CD14-positive monocyte (primary cell): ENCODE data around the gene TMEM238. TPM values are rescaled to one million over a fixed set of nuclear protein-coding genes. Genes with fewer than 3 reads are reported as not detected.

ENCODE experiments used
- DNase-seq, 3 donors: peaks; one replicate each; pipeline ENCODE4 v3.0.0-alpha.2; 2011 to 2022
- H2AFZ ChIP-seq: 2 replicates; pipeline ENCODE4 v1.6.0; 2012; ENCODE audit warnings: mild to moderate bottlenecking, low read depth, low read length, inconsistent platforms; ENCODE audit not compliant: insufficient read depth, poor library complexity, severe bottlenecking
- H3K27ac ChIP-seq, 2 donors: 1 replicate in 1 of 2; 2 replicates in 1 of 2; pipeline ENCODE4 v1.5.1; 2012 to 2013; ENCODE audit warnings: low read length in 2 of 2, control low read depth in 1 of 2, inconsistent platforms in 1 of 2, low read depth in 1 of 2, mild to moderate bottlenecking in 1 of 2
- H3K27me3 ChIP-seq, 2 donors: one replicate each; pipeline versions ENCODE4 v1.6.0 to v1.6.1; 2011 to 2013; ENCODE audit warnings: low read length in 2 of 2; ENCODE audit not compliant: control insufficient read depth in 2 of 2, insufficient read depth in 2 of 2
- H3K36me3 ChIP-seq, 2 donors: replicated peaks in 1 of 2; 1 replicate in 1 of 2; 2 replicates in 1 of 2; pipeline versions ENCODE4 v1.5.1 to v1.6.1; 2012 to 2013; ENCODE audit warnings: low read length in 2 of 2, control low read depth in 1 of 2, inconsistent platforms in 1 of 2, mild to moderate bottlenecking in 1 of 2; ENCODE audit not compliant: insufficient read depth in 2 of 2, control insufficient read depth in 1 of 2
- H3K4me1 ChIP-seq, 2 donors: 1 replicate in 1 of 2; 2 replicates in 1 of 2; pipeline versions ENCODE4 v1.5.1 to v1.6.1; 2012 to 2013; ENCODE audit warnings: low read length in 2 of 2, control low read depth in 1 of 2, inconsistent platforms in 1 of 2, mild to moderate bottlenecking in 1 of 2, moderate library complexity in 1 of 2; ENCODE audit not compliant: insufficient read depth in 2 of 2, control insufficient read depth in 1 of 2
- H3K4me2 ChIP-seq: replicated peaks from 2 replicates; pipeline ENCODE3; 2012; ENCODE audit warnings: low read length, moderate library complexity, mild to moderate bottlenecking; ENCODE audit not compliant: poor library complexity, severe bottlenecking; ENCODE audit errors: extremely low read depth
- H3K4me3 ChIP-seq, 3 experiments: fragments of 200-600 bp in 1 of 3; sonication (generic) in 1 of 3; replicated peaks in 1 of 3; 1 replicate in 2 of 3; 2 replicates in 1 of 3; pipeline ENCODE4 v1.5.1; 2011 to 2013; ENCODE audit warnings: low read length in 3 of 3, mild to moderate bottlenecking in 3 of 3, control low read depth in 2 of 3, low read depth in 2 of 3, inconsistent platforms in 1 of 3, moderate library complexity in 1 of 3
- H3K79me2 ChIP-seq: 2 replicates; pipeline ENCODE4 v1.6.0; 2012; ENCODE audit warnings: mild to moderate bottlenecking, control low read depth, inconsistent platforms, low read length, moderate library complexity; ENCODE audit not compliant: insufficient read depth
- H3K9ac ChIP-seq: 2 replicates; pipeline ENCODE4 v1.6.0; 2017; ENCODE audit warnings: low read length, mild to moderate bottlenecking; ENCODE audit not compliant: insufficient read depth, poor library complexity, severe bottlenecking
- H3K9me3 ChIP-seq, 2 donors: replicated peaks in 1 of 2; 1 replicate in 1 of 2; 2 replicates in 1 of 2; pipeline versions ENCODE4 v1.5.1 to v1.6.1; 2012 to 2013; ENCODE audit warnings: low read length in 2 of 2, control low read depth in 1 of 2; ENCODE audit not compliant: control insufficient read depth in 1 of 2, insufficient read depth in 1 of 2
- H4K20me1 ChIP-seq: 2 replicates; pipeline ENCODE4 v1.6.0; 2012; ENCODE audit warnings: mild to moderate bottlenecking, low read length, control low read depth, moderate library complexity; ENCODE audit not compliant: insufficient read depth
- H3K27ac Mint-ChIP-seq, 7 donors: one replicate each; pipeline ENCODE4 v1.8.0; 2020; ENCODE audit warnings: mild to moderate bottlenecking in 7 of 7, mixed read lengths in 7 of 7, moderate library complexity in 6 of 7, inconsistent platforms in 2 of 7
- H3K27me3 Mint-ChIP-seq, 3 donors: one replicate each; pipeline ENCODE4 v1.8.0; 2021 to 2022; ENCODE audit warnings: low read depth in 3 of 3, mild to moderate bottlenecking in 3 of 3, mixed read lengths in 3 of 3, moderate library complexity in 3 of 3, inconsistent platforms in 1 of 3
- H3K36me3 Mint-ChIP-seq, 2 donors: one replicate each; pipeline ENCODE4 v1.8.0; 2020; ENCODE audit warnings: mixed read lengths in 2 of 2, inconsistent platforms in 1 of 2, mild to moderate bottlenecking in 1 of 2
- H3K4me1 Mint-ChIP-seq: one replicate; pipeline ENCODE4 v1.8.0; 2020; ENCODE audit warnings: mild to moderate bottlenecking, mixed read lengths
- H3K4me3 Mint-ChIP-seq, 2 donors: one replicate each; pipeline ENCODE4 v1.8.0; 2020; ENCODE audit warnings: mild to moderate bottlenecking in 2 of 2, mixed read lengths in 2 of 2, moderate library complexity in 1 of 2
- H3K9me3 Mint-ChIP-seq, 7 donors: one replicate each; pipeline ENCODE4 v1.8.0; 2020 to 2022; ENCODE audit warnings: mixed read lengths in 7 of 7, mild to moderate bottlenecking in 6 of 7, moderate library complexity in 6 of 7, inconsistent platforms in 2 of 7
- WGBS: methylation state at CpG from one replicate; pipeline ENCODE4 v1.1.5; 2013; ENCODE audit warnings: missing lambda C conversion rate; ENCODE audit not compliant: insufficient coverage; 5-methylcytosine and 5-hydroxymethylcytosine counted together
- intact Hi-C, 2 donors: fragments of 100-400 bp; cut with micrococcal nuclease; formaldehyde crosslinking; loops; one replicate each; pipeline versions ENCODE4 v1.15.0 to v1.15.1; 2023
- polyA plus RNA-seq, 3 donors: library from polyadenylated mRNA; depleted of rRNA in 1 of 3; unstranded in 2 of 3; stranded (reverse) in 1 of 3; fragments of 300-500 nt in 2 of 3; fragments of >200 nt in 1 of 3; fragmentation: Illumina TruSeq in 2 of 3; gene quantifications; 1 replicate in 2 of 3; 2 replicates in 1 of 3; pipeline ENCODE4 v1.2.3, GENCODE V29; 2012 to 2021
- TF ChIP-seq, protein P1 (sequence below): fragments of 200-600 bp; IDR thresholded peaks from one replicate; pipeline ENCODE4 v1.8.0; 2022; ENCODE audit warnings: antibody characterized with exemption, mild to moderate bottlenecking

TMEM238 gene
- polyA plus RNA-seq, 3 donors: not detected

DNA sequence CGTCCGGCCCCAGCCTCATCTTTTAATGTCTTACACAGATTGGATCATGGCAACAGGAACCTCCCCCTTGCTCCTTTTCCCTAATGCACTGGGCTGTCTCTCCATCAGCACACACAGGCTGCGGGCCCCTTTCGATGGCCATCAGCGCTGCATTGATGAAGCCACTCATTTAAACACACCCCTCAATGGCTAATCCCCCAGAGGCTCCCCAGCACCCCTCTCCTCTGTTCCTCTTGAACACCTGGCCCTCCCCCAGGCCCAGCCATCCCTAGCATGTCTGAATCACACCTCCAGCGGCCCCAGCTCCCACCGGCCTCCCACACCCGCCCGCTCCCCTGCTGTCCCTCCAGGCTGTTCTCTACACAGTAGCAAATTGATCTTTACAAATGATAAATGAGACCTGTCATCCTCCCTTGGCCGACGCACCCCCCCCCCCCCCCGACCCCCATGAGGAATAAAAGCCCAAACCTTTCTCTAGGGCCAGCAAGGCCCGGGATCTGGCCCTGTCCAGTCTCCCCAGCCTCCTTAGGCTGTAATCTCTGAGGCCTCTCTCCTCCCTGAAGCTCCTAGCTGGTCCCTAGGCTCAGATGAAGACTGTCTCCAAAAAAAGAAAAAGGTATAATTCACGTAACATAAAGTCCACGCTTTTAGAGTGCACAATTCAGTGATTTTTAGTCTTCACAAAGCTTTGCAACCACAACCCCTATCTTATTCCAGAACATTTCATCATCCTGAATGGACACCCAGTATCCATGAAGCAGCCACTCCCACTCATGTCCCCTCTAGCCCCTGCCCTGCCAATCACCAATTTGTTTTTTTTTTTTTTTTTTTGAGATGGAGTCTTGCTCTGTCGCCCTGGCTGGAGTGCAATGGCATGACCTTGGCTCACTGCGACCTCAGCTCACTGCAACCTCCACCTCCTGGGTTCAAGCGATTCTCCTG, 9.0 kb upstream of the TMEM238 start:
- peaks cover 24 to 32% of the 10 kb centered on the region in 2 donors for H3K36me3 Mint-ChIP-seq
- WGBS: 85% methylated on average over 8 of the region's 18 CpGs
- H3K4me2 ChIP-seq: no peak overlapping the region
- H3K9me3 Mint-ChIP-seq: peaks cover 0 to 2% (median 0%) of the 10 kb centered on the region in 7 donors
- H3K4me1 Mint-ChIP-seq: peaks cover 33% of the 10 kb centered on the region
- no peak overlapping the region for H3K9ac ChIP-seq
- H3K4me3 Mint-ChIP-seq: no peak overlapping the region
- H3K27me3 ChIP-seq: no peaks in the 10 kb centered on the region
- H2AFZ ChIP-seq: no peak overlapping the region
- TF ChIP-seq, protein P1, sequence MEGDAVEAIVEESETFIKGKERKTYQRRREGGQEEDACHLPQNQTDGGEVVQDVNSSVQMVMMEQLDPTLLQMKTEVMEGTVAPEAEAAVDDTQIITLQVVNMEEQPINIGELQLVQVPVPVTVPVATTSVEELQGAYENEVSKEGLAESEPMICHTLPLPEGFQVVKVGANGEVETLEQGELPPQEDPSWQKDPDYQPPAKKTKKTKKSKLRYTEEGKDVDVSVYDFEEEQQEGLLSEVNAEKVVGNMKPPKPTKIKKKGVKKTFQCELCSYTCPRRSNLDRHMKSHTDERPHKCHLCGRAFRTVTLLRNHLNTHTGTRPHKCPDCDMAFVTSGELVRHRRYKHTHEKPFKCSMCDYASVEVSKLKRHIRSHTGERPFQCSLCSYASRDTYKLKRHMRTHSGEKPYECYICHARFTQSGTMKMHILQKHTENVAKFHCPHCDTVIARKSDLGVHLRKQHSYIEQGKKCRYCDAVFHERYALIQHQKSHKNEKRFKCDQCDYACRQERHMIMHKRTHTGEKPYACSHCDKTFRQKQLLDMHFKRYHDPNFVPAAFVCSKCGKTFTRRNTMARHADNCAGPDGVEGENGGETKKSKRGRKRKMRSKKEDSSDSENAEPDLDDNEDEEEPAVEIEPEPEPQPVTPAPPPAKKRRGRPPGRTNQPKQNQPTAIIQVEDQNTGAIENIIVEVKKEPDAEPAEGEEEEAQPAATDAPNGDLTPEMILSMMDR: no peak
- peaks cover 29 to 33% of the 10 kb centered on the region in 2 donors for H3K36me3 ChIP-seq
- H4K20me1 ChIP-seq: peaks cover 52% of the 10 kb centered on the region
- peaks cover 0 to 2% (median 1%) of the 10 kb centered on the region in 3 donors for H3K27me3 Mint-ChIP-seq
- peak overlapping the region in 2 of 7 donors; percentile 54 to 68 for H3K27ac Mint-ChIP-seq
- no peaks in the 10 kb centered on the region for H3K9me3 ChIP-seq
- H3K79me2 ChIP-seq: peaks cover 20% of the 10 kb centered on the region
- DNase-seq: no peak
- no peak overlapping the region for H3K27ac ChIP-seq
- no peak overlapping the region for H3K4me3 ChIP-seq
- intact Hi-C loops: no loop called here
- peaks cover 13 to 18% of the 10 kb centered on the region in 2 donors for H3K4me1 ChIP-seq

DNA sequence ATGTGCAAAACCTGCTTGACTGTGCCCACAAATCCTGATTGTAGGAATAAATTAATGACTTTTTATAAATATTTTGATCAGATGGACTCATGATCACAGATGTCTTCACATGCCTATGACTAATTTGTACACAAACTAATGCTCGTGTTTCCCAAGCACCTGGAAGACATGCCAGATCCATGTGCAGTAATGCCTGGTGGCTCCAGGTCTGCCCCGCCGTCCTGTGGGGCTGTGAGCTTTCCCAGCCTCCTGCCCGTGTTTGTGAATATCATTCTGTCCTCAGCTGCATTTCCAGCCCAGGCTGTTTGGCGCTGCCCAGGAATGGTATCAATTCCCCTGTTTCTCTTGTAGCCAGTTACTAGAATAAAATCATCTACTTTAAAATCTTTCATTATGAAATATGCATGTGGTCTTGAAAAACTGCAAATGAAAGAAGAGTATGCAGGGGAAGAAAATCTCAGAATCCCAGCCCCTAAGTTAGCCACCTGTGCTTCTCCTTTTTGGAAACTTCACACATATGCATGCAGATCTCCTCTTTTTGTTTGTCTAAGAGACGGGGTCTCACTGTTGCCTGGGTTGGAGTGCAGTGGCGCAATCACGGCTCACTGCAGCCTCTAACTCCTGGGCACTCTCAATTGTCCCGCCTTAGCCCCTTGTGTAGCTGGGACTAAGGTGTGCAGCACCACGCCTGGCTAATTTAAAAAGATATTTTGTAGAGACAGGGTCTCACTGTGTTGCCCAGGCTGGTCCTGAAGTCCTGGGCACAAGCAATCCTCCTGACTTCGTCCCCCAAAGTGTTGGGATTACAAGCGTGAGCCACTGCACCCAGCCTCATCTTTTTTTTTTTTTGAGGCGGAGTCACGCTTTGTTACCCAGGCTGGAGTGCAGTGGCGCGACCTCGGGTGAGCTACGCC, 7.9 kb upstream of the TMEM238 start:
- Mint-ChIP-seq H3K27me3 (peaks cover 0 to 1% (median 0%) of the 10 kb centered on the region in 3 donors), H3K4me3 (no peak overlapping the region), H3K4me1 (peaks cover 36% of the 10 kb centered on the region), H3K36me3 (peaks cover 35 to 44% of the 10 kb centered on the region in 2 donors), H3K27ac (peak overlapping the region in 2 of 7 donors; percentile 32 to 52), H3K9me3 (no peaks in the 10 kb centered on the region)
- intact Hi-C loops: no loop called here
- peaks cover 18 to 25% of the 10 kb centered on the region in 2 donors for H3K4me1 ChIP-seq
- H3K4me3 ChIP-seq: no peak overlapping the region
- H3K36me3 ChIP-seq: peaks cover 40 to 43% of the 10 kb centered on the region in 2 donors
- peaks cover 63% of the 10 kb centered on the region for H4K20me1 ChIP-seq
- TF ChIP-seq, protein P1: no peak
- no peak overlapping the region for H2AFZ ChIP-seq
- peaks cover 31% of the 10 kb centered on the region for H3K79me2 ChIP-seq
- H3K9ac ChIP-seq: no peak overlapping the region
- H3K9me3 ChIP-seq: no peaks in the 10 kb centered on the region
- DNase-seq: no peak
- no peak overlapping the region for H3K27ac ChIP-seq
- no peak overlapping the region for H3K4me2 ChIP-seq
- no peaks in the 10 kb centered on the region for H3K27me3 ChIP-seq
- 80% methylated on average over 10 of the region's 18 CpGs for WGBS
